ENCODE data around the gene ATP8A1. TPM values are rescaled to one million over a fixed set of nuclear protein-coding genes. Genes with fewer than 3 reads are reported as not detected.

ATP8A1 gene
- total RNA-seq, 2 donors from 2014 or later: 15.2 to 24.7 TPM

GRCh38 chr4:42515156-42515884, 141.6 kb downstream of the ATP8A1 start:
- Histone ChIP-seq H3K4me1 (ENCODE audit: control insufficient read depth in 1 of 2, low read depth in 2 of 2) (peaks cover 0 to 6% of the 10 kb centered on the region in 2 donors), H3K27ac (no peak overlapping the region), H3K9me3 (no peaks in the 10 kb centered on the region), H3K36me3 (no peaks in the 10 kb centered on the region), H3K27me3 (replicated peaks; ENCODE audit: insufficient read depth) (no peaks in the 10 kb centered on the region), H3K4me3 (no peak overlapping the region)
- DNase-seq (ENCODE audit: low spot score) (no peak), ATAC-seq (ENCODE audit: insufficient number of reproducible peaks, low FRiP score, low read depth) (no peak)
- TF ChIP-seq, protein P1, sequence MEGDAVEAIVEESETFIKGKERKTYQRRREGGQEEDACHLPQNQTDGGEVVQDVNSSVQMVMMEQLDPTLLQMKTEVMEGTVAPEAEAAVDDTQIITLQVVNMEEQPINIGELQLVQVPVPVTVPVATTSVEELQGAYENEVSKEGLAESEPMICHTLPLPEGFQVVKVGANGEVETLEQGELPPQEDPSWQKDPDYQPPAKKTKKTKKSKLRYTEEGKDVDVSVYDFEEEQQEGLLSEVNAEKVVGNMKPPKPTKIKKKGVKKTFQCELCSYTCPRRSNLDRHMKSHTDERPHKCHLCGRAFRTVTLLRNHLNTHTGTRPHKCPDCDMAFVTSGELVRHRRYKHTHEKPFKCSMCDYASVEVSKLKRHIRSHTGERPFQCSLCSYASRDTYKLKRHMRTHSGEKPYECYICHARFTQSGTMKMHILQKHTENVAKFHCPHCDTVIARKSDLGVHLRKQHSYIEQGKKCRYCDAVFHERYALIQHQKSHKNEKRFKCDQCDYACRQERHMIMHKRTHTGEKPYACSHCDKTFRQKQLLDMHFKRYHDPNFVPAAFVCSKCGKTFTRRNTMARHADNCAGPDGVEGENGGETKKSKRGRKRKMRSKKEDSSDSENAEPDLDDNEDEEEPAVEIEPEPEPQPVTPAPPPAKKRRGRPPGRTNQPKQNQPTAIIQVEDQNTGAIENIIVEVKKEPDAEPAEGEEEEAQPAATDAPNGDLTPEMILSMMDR (IDR thresholded peaks at IDR 0.05): no peak

DNA sequence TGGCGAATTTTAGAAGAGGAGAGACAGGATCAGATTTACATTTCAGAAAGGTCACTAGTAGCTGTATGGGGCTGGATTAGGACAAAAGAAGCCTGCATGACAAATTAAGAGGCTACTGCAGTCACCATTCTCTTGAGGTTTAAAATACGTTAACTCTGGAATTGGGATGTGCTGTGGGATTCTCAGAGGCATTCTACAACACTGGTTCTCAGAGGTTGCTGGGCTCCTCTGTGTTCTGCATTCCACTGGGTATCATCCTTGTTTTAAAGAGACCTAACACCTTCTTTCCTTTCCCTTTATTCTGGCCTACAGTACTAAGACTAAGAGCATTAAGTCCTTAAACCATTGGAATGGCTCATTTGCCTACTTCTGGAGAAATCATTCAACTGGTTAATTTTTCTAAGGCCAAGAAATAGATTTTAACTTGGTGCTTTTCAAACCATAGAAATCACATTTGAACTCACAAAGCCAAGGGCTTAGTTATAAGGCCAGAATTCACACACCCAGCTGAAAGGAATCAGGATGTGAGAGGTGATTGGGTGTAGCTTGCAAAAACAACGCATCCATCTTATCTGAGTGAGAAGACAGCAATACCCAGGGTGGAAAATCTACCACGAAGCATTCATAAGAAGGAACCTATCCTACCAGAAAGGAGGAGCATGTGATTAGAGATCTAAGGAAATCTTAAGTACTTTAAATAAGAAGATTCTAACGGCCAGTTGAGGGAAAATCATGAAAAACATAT, 143.0 kb downstream of the ATP8A1 start:
- peaks cover 0 to 6% of the 10 kb centered on the region in 2 donors for H3K4me1 ChIP-seq (ENCODE audit: control insufficient read depth in 1 of 2, low read depth in 2 of 2)
- TF ChIP-seq, protein P1 (IDR thresholded peaks at IDR 0.05): no peak

GRCh38 chr4:42512226-42512625, 144.7 kb downstream of the ATP8A1 start:
- DNase-seq (ENCODE audit: low spot score) (no peak), ATAC-seq (ENCODE audit: insufficient number of reproducible peaks, low FRiP score, low read depth) (no peak)
- TF ChIP-seq, protein P1 (IDR thresholded peaks at IDR 0.05): no peak
- H3K4me1 ChIP-seq (ENCODE audit: control insufficient read depth in 1 of 2, low read depth in 2 of 2): peaks cover 0 to 6% of the 10 kb centered on the region in 2 donors
- no peaks in the 10 kb centered on the region for H3K36me3 ChIP-seq
- H3K4me3 ChIP-seq: no peak overlapping the region
- no peaks in the 10 kb centered on the region for H3K9me3 ChIP-seq
- no peak overlapping the region for H3K27ac ChIP-seq
- H3K27me3 ChIP-seq (replicated peaks; ENCODE audit: insufficient read depth): no peaks in the 10 kb centered on the region

More for the DNA sequence above, 143.0 kb downstream of the ATP8A1 start:
- Histone ChIP-seq H3K36me3 (no peaks in the 10 kb centered on the region), H3K27ac (no peak overlapping the region), H3K9me3 (no peaks in the 10 kb centered on the region), H3K27me3 (replicated peaks; ENCODE audit: insufficient read depth) (no peaks in the 10 kb centered on the region), H3K4me3 (no peak overlapping the region)
- no peak for DNase-seq (ENCODE audit: low spot score)
- ATAC-seq (ENCODE audit: insufficient number of reproducible peaks, low FRiP score, low read depth): no peak

DNA sequence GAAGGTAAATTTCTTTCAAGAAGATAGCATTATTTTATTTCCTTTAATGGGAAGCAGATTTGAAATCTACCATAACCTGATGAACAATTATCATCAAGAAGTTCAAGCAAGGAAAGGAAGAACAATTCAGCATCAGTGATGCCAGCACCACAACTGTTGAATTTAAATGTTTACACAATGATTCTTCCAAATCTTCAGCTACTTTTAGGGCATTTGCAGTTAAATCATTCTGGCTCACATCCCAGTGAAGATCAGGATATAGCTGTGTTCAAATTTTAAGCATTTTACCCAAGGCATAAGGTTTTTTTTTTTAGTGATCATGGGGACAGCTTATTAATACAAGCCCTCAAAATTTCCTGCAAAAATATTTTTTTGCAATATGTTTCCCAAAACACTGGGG, 146.7 kb downstream of the ATP8A1 start:
- ATAC-seq (ENCODE audit: insufficient number of reproducible peaks, low FRiP score, low read depth): no peak
- DNase-seq (ENCODE audit: low spot score): no peak
- no peaks in the 10 kb centered on the region for H3K27me3 ChIP-seq (replicated peaks; ENCODE audit: insufficient read depth)
- no peak overlapping the region for H3K4me3 ChIP-seq
- no peaks in the 10 kb centered on the region for H3K9me3 ChIP-seq
- H3K27ac ChIP-seq: no peak overlapping the region
- H3K4me1 ChIP-seq (ENCODE audit: control insufficient read depth in 1 of 2, low read depth in 2 of 2): peaks cover 0 to 2% of the 10 kb centered on the region in 2 donors
- H3K36me3 ChIP-seq: peaks cover 5% of the 10 kb centered on the region
- TF ChIP-seq, protein P1 (IDR thresholded peaks at IDR 0.05): no peak

DNA sequence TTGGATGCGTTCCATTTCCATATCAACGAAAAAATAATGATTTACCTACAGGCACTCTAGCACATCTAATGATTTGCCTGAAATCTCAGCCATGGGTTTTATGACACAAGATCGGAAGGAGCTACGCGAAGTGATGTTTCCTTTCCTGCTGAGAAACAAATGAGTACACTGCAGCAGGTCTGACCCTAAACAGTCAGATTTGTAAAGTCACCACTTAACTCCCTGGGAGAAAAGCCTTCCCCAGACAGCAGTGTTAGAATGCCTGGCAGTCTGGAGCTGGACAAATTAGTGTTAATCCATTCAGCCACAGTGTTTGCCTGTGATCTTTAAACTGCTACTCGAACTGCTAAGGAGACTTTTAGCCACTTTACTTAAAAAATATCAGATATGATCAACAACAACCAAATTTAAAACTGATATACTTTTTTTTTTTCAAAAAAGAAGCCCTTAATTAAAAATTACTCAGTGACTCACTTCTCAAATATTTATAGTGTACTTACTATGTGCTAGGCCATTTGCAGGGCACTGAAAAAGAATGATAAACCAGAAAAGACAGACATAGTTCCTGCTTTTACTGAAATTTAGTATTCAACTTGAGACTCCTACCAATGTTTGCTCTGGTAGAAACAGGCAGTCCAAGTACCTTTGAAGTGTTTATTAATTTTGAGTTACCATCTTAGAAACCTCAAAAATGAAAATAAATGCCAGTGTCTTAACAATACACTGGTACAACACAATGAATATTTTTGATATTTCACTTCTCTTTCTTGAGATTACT, 155.1 kb downstream of the ATP8A1 start:
- TF ChIP-seq, protein P1 (IDR thresholded peaks at IDR 0.05): no peak
- DNase-seq (ENCODE audit: low spot score): no peak
- H3K36me3 ChIP-seq: peaks cover 5% of the 10 kb centered on the region
- no peaks in the 10 kb centered on the region for H3K9me3 ChIP-seq
- no peak overlapping the region for H3K27ac ChIP-seq
- H3K4me3 ChIP-seq: no peak overlapping the region
- no peak for ATAC-seq (ENCODE audit: insufficient number of reproducible peaks, low FRiP score, low read depth)
- H3K27me3 ChIP-seq (replicated peaks; ENCODE audit: insufficient read depth): no peaks in the 10 kb centered on the region
- H3K4me1 ChIP-seq (ENCODE audit: control insufficient read depth in 1 of 2, low read depth in 2 of 2): peaks cover 0 to 13% of the 10 kb centered on the region in 2 donors

Measured in thoracic aorta (tissue), 2 donors.